ENCODE results near the gene OR2T11.

DNA sequence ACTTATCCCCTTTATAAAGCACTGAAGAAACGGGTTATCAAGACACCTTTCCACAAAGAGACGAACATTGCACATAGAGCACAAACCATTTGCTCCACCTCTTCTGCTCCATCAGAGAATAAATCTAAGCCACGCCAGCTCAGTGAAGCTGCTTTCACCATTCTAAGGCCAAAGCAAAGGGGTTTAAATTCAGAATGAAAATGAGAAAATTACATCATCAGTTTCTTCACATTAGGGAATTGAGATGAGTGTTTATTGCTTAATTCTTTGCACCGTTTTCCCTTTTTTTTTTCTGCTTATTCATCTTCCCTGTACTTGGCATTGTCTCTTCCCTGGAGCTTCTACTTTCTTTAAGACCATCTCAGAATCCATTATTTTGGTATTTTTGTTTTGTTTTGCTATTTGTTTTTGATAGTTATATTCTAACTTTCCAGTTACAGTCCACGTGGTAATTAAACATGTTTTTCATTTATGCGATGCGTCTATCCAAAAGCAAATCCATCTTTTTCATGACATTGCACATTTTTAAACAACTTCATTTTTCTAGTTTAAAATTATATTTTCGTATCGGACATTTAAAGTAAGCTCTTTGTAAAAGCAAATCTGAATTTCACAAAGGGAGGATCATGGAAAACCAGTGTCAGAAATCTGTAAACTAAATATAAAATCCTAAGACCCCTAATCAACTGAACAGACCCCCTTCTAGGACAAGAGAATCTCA, 58.5 kb downstream of the OR2T11 start:
- TF ChIP-seq POLR2A (IDR thresholded peaks at IDR 0.05): no peak
- TF ChIP-seq, protein P1, sequence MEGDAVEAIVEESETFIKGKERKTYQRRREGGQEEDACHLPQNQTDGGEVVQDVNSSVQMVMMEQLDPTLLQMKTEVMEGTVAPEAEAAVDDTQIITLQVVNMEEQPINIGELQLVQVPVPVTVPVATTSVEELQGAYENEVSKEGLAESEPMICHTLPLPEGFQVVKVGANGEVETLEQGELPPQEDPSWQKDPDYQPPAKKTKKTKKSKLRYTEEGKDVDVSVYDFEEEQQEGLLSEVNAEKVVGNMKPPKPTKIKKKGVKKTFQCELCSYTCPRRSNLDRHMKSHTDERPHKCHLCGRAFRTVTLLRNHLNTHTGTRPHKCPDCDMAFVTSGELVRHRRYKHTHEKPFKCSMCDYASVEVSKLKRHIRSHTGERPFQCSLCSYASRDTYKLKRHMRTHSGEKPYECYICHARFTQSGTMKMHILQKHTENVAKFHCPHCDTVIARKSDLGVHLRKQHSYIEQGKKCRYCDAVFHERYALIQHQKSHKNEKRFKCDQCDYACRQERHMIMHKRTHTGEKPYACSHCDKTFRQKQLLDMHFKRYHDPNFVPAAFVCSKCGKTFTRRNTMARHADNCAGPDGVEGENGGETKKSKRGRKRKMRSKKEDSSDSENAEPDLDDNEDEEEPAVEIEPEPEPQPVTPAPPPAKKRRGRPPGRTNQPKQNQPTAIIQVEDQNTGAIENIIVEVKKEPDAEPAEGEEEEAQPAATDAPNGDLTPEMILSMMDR (IDR thresholded peaks at IDR 0.05): no peak

All from lower leg skin (tissue), 3 donors.